GM12878 (cell line): ENCODE results near the gene TOB2. TPM values are rescaled to one million over a fixed set of nuclear protein-coding genes. Genes with fewer than 3 reads are reported as not detected.

ENCODE experiments used
- ATAC-seq: fragments of 200-7000 bp; cut with Tn5 transposase; 3 replicates; pipeline ENCODE4 v1.9.1; 2020; ENCODE audit warnings: mild to moderate bottlenecking, moderate library complexity
- BruUV-seq: library from RNA; stranded (reverse); fragments of 400-500 nt; replicated peaks from 2 replicates; lab custom pipeline; 2021; lab: Mats Ljungman, UMichigan
- CTCF ChIA-PET: fragments of 300-600 bp; sonication (Branson Sonifier 250); formaldehyde crosslinking; extraction: SDS; loops from one replicate; lab custom pipeline; 2021; ENCODE audit warnings: inconsistent platforms; lab: Yijun Ruan, JAX
- POLR2A ChIA-PET: fragments of 350-600 bp; formaldehyde crosslinking; extraction: SDS; loops from one replicate; lab custom pipeline; 2021; ENCODE audit warnings: inconsistent platforms; lab: Charles Lee
- RAD21 ChIA-PET: fragments of 300-600 bp; sonication (Branson Sonifier 250); formaldehyde crosslinking; loops from one replicate; lab custom pipeline; 2023; ENCODE audit warnings: antibody characterized with exemption; ENCODE audit not compliant: unreplicated experiment; lab: Charles Lee
- SMC1A ChIA-PET: fragments of 300-600 bp; sonication (Branson Sonifier 250); formaldehyde crosslinking; loops from one replicate; lab custom pipeline; 2023; ENCODE audit not compliant: unreplicated experiment, uncharacterized antibody; lab: Charles Lee
- DNase-seq: peaks from one replicate; pipeline ENCODE4 v3.0.0-alpha.2; 2011; ENCODE audit warnings: low read depth, low spot score
- FAIRE-seq: peaks from 3 replicates; lab custom pipeline; 2011; peaks lifted over from hg19 to GRCh38; lab: Jason Lieb, UNC
- H2AFZ ChIP-seq: 2 replicates; pipeline ENCODE4 v1.6.0; 2011; ENCODE audit warnings: low read depth, low read length, control low read depth; ENCODE audit not compliant: control insufficient read depth
- H3K27ac ChIP-seq: 2 replicates; pipeline ENCODE4 v1.5.1; 2011; ENCODE audit warnings: control low read depth; ENCODE audit not compliant: control insufficient read depth, insufficient read depth
- H3K27me3 ChIP-seq, 2 experiments: replicated peaks in 1 of 2; 2 replicates each; pipeline versions ENCODE4 v1.6.0 to v1.6.1; 2011; ENCODE audit warnings: low read length in 1 of 2; ENCODE audit not compliant: control insufficient read depth in 2 of 2, insufficient read depth in 2 of 2
- H3K36me3 ChIP-seq, 2 experiments: 2 replicates each; pipeline ENCODE4 v1.5.1; 2011; ENCODE audit warnings: low read length in 1 of 2; ENCODE audit not compliant: control insufficient read depth in 2 of 2, insufficient read depth in 2 of 2
- H3K4me1 ChIP-seq: 2 replicates; pipeline ENCODE4 v1.6.1; 2011; ENCODE audit warnings: mild to moderate bottlenecking, low read length, moderate library complexity, mixed read lengths; ENCODE audit not compliant: control insufficient read depth, insufficient read depth
- H3K4me2 ChIP-seq: 2 replicates; pipeline ENCODE4 v1.6.0; 2011; ENCODE audit warnings: control low read depth; ENCODE audit not compliant: control insufficient read depth, insufficient read depth
- H3K4me3 ChIP-seq: fragments of 200-600 bp; sonication (generic); 2 replicates; pipeline ENCODE4 v1.5.1; 2016
- H3K79me2 ChIP-seq: 2 replicates; pipeline ENCODE4 v1.6.0; 2011; ENCODE audit warnings: low read length; ENCODE audit not compliant: control insufficient read depth, insufficient read depth
- H3K9ac ChIP-seq: 2 replicates; pipeline ENCODE4 v1.8.0; 2011; ENCODE audit warnings: low read length, control low read depth, mixed read lengths; ENCODE audit not compliant: control insufficient read depth, insufficient read depth
- H3K9me3 ChIP-seq: replicated peaks from 3 replicates; pipeline ENCODE4 v1.5.1; 2011; ENCODE audit warnings: mild to moderate bottlenecking, low read length; ENCODE audit not compliant: control insufficient read depth, insufficient read depth
- H4K20me1 ChIP-seq: 2 replicates; pipeline ENCODE4 v1.6.0; 2011; ENCODE audit not compliant: control insufficient read depth, insufficient read depth
- ATF3 ChIP-seq: IDR thresholded peaks from 2 replicates; pipeline ENCODE4 v1.6.1; 2011; ENCODE audit warnings: low read depth, mild to moderate bottlenecking, low read length, moderate library complexity, borderline replicate concordance; ENCODE audit errors: extremely low read depth
- CBX5 ChIP-seq: sonication (generic); IDR thresholded peaks from 2 replicates; pipeline ENCODE4 v1.6.1; 2016; ENCODE audit warnings: low read depth, moderate library complexity, mild to moderate bottlenecking, inconsistent platforms
- EED ChIP-seq: sonication (generic); IDR thresholded peaks from 2 replicates; pipeline ENCODE4 v1.6.1; 2016; ENCODE audit warnings: antibody characterized with exemption, low read depth
- EP300 ChIP-seq, 2 experiments: fragments of 150-350 bp in 1 of 2; IDR thresholded peaks; 2 replicates each; pipeline ENCODE4 v1.6.1; 2011 to 2012; ENCODE audit warnings: low read depth in 2 of 2, low read length in 2 of 2, borderline replicate concordance in 1 of 2, improper control_type of control experiment in 1 of 2, inconsistent platforms in 1 of 2; ENCODE audit not compliant: control insufficient read depth in 1 of 2
- EZH2 ChIP-seq: IDR thresholded peaks from 2 replicates; pipeline ENCODE4 v1.6.1; 2012; ENCODE audit warnings: low read depth, mild to moderate bottlenecking, control low read depth, inconsistent platforms, low read length, borderline replicate concordance; ENCODE audit not compliant: control insufficient read depth
- FOS ChIP-seq: IDR thresholded peaks from 3 replicates; pipeline ENCODE4 v1.6.1; 2011; ENCODE audit warnings: borderline replicate concordance; ENCODE audit not compliant: insufficient read length; ENCODE audit errors: extremely low read depth
- FOXM1 ChIP-seq: IDR thresholded peaks from 2 replicates; pipeline ENCODE4 v1.6.1; 2012; ENCODE audit warnings: low read depth, mild to moderate bottlenecking, inconsistent platforms, low read length, moderate library complexity
- JUNB ChIP-seq: IDR thresholded peaks from 2 replicates; pipeline ENCODE4 v1.6.1; 2016; ENCODE audit warnings: antibody characterized with exemption, mild to moderate bottlenecking
- NFYA ChIP-seq: IDR thresholded peaks from 2 replicates; pipeline ENCODE4 v1.6.1; 2011; ENCODE audit warnings: low read depth, mild to moderate bottlenecking, low read length, improper control_type of control experiment, borderline replicate concordance
- PRDM15 ChIP-seq: fragments of 450-650 bp; formaldehyde crosslinking; IDR thresholded peaks from 2 replicates; pipeline ENCODE4 v1.4.0; 2020; ENCODE audit warnings: mild to moderate bottlenecking, moderate library complexity
- SP1 ChIP-seq: IDR thresholded peaks from one replicate; pipeline ENCODE4 v1.6.1; 2011; ENCODE audit warnings: low read depth, low read length
- TCF3 ChIP-seq: IDR thresholded peaks from 2 replicates; pipeline ENCODE4 v1.6.1; 2012; ENCODE audit warnings: low read depth, mild to moderate bottlenecking, low read length, borderline replicate concordance; ENCODE audit not compliant: insufficient read depth
- ZNF384 ChIP-seq: IDR thresholded peaks from 2 replicates; pipeline ENCODE4 v1.6.1; 2012; ENCODE audit warnings: low read depth, mild to moderate bottlenecking, low read length, improper control_type of control experiment, borderline replicate concordance
- WGBS: methylation state at CpG from one replicate; pipeline ENCODE4 v1.1.6; 2016; ENCODE audit warnings: low lambda C conversion rate; ENCODE audit not compliant: insufficient replicate concordance, insufficient coverage; ENCODE audit errors: missing lambda C conversion rate; 5-methylcytosine and 5-hydroxymethylcytosine counted together
- in situ Hi-C: fragments of 300-500 bp; cut with MboI; formaldehyde crosslinking; loops from 9 replicates; pipeline ENCODE4 v1.14.3; 2018; ENCODE audit warnings: mixed read lengths
- intact Hi-C: fragments of 100-400 bp; cut with micrococcal nuclease; formaldehyde crosslinking; loops from one replicate; pipeline ENCODE4 v1.14.2; 2022; ENCODE audit not compliant: unreplicated experiment
- polyA plus RNA-seq, 11 experiments: library from polyadenylated mRNA; depleted of rRNA in 4 of 11; unstranded in 6 of 11; stranded (reverse) in 5 of 11; fragments of >200 nt; fragmentation: Nextera tagmentation in 4 of 11; fragmentation: Illumina TruSeq in 1 of 11; extraction: Ambion mirVana in 4 of 11; extraction: Trizol in 1 of 11; gene quantifications; 1 replicate in 1 of 11; 2 replicates in 10 of 11; pipeline versions ENCODE4 v1.2.1 to v1.2.3, GENCODE V29; 2011 to 2016; ENCODE audit warnings: inconsistent platforms in 2 of 11, missing spikeins in 2 of 11, low read depth in 1 of 11
- total RNA-seq, 4 experiments: library from RNA; depleted of rRNA in 3 of 4; stranded (reverse); fragments of >200 nt in 3 of 4; fragmentation: Illumina TruSeq in 1 of 4; extraction: Trizol in 1 of 4; gene quantifications; 2 replicates each; pipeline versions ENCODE4 v1.2.1 to v1.2.3, GENCODE V29; 2013 to 2021

The TOB2 gene
- total and polyA plus RNA-seq, 10 of the 15 experiments (the other 5 are each of a cell fraction or from before 2014, with no cell fraction given), result 4.5 to 32.0 (median 15.1) TPM

DNA sequence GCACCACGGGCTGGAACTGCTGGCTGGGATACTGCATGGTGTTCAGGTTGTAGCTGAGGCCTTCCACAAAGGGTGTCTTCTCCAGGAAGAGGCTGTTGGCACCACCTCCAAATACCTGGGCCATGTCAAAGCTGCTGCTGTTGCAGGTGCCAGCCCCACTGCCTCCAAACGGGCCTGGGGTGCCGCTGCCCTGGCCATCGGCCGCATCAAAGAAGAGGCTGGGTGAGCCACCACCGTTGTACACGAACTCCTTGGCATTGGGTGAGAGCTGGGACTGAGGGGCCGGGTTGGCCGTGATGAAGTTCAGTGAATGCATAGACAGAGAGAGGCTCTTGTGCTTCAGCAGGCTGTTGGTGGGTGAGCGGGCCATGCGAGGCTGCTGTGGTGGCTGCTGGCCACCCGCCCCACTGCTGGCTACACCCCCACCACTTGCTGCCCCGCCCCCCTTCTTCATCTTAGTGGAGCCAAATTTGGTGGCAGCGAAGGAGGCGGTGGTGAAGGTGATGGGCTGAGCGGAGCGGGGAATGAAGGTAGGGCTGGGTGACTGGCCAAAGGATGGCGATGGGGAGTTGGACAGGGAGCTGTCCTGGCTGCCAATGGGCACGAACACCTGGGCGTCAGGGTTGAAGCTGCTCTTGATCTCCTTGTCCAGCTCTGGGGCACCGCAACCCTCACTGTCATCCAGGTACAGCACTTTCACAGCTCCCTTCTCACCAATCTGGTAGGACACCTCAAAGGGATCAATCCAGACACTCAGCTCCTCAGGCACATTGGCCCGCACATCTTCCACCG, 10.1 kb downstream of the TOB2 start:
- no peaks in the 10 kb centered on the region for H3K4me1 ChIP-seq
- intact Hi-C loops, result no loop called here
- no peaks in the 10 kb centered on the region for H3K9me3 ChIP-seq
- no peak overlapping the region for H3K4me3 ChIP-seq
- ChIA-PET RAD21 (no interaction called here), SMC1A (no interaction called here), CTCF (interaction anchor here (1.2 kb wide), 1 partner anchor 145 kb away, joined by 4 read pairs; no protein-coding TSS in a partner anchor), POLR2A (interaction anchor here (0.8 to 1.5 kb wide), 2 partner anchors 12 to 105 kb away, joined by 3 to 6 read pairs; no protein-coding TSS in a partner anchor)
- no peaks in the 10 kb centered on the region for H3K27me3 ChIP-seq
- no peak for DNase-seq
- H3K27ac ChIP-seq, result no peak overlapping the region
- WGBS, result 86% methylated on average over 19 of the region's 23 CpGs
- FAIRE-seq, result no peak
- BruUV-seq, result no TSS peak
- no peak for ATAC-seq
- H3K36me3 ChIP-seq, result peaks cover 18% of the 10 kb centered on the region in 2 experiments; a peak in 3 of 4 replicates
- peaks cover 10% of the 10 kb centered on the region for H4K20me1 ChIP-seq
- TF ChIP-seq JUNB, result no peak
- TF ChIP-seq ZNF384, result no peak
- no peak for TF ChIP-seq NFYA
- TF ChIP-seq FOS, result no peak
- TF ChIP-seq CBX5, result no peak
- no peak for TF ChIP-seq PRDM15
- no peak for TF ChIP-seq FOXM1
- TF ChIP-seq SP1, result no peak
- TF ChIP-seq EP300 (IDR thresholded peaks at IDR 0.05; ENCODE audit: borderline replicate concordance in 1 of 2, control insufficient read depth in 1 of 2, low read depth in 2 of 2, low read length in 2 of 2), result no peak
- no peak for TF ChIP-seq TCF3
- TF ChIP-seq EED, result no peak
- no peak for TF ChIP-seq EZH2
- TF ChIP-seq ATF3, result no peak
- peaks cover 16% of the 10 kb centered on the region for H3K79me2 ChIP-seq
- H3K9ac ChIP-seq, result no peak overlapping the region
- no peak overlapping the region for H2AFZ ChIP-seq
- H3K4me2 ChIP-seq, result no peak overlapping the region
- in situ Hi-C loops, result no loop called here
